Colonic mucosa (tissue), 4 donors: ENCODE data around the gene COMMD4. TPM values are rescaled to one million over a fixed set of nuclear protein-coding genes. Genes with fewer than 3 reads are reported as not detected.
"Not testable (repeated sequence)": the region's sequence is repeated elsewhere in the genome, so short reads cannot be mapped to it uniquely, and the experiment has no call there.

Experiments
- DNase-seq: peaks from one replicate; pipeline ENCODE4 v3.0.0-alpha.2; 2020
- H3K27ac ChIP-seq: fragments of 200-600 bp; one replicate; pipeline ENCODE4 v1.8.0; 2021
- H3K27me3 ChIP-seq: fragments of 200-600 bp; one replicate; pipeline ENCODE4 v1.8.0; 2021
- H3K36me3 ChIP-seq: fragments of 200-600 bp; one replicate; pipeline ENCODE4 v1.8.0; 2021
- H3K4me1 ChIP-seq: fragments of 200-600 bp; one replicate; pipeline ENCODE4 v1.8.0; 2021; ENCODE audit warnings: mild to moderate bottlenecking
- H3K4me3 ChIP-seq: fragments of 200-600 bp; one replicate; pipeline ENCODE4 v1.8.0; 2021
- H3K9ac ChIP-seq, 2 donors: one replicate each; pipeline ENCODE4 v1.7.0; 2013; ENCODE audit warnings: control low read depth in 2 of 2, low read depth in 2 of 2, low read length in 2 of 2
- H3K9me3 ChIP-seq: fragments of 200-600 bp; one replicate; pipeline ENCODE4 v1.8.0; 2021
- CTCF ChIP-seq: fragments of 200-600 bp; IDR thresholded peaks from one replicate; pipeline ENCODE4 v1.8.0; 2022; ENCODE audit warnings: antibody characterized with exemption, mild to moderate bottlenecking
- intact Hi-C: fragments of 100-400 bp; cut with DNase I; formaldehyde crosslinking; loops from one replicate; pipeline ENCODE4 v1.14.1; 2022
- total RNA-seq, 2 donors: library from RNA; stranded (reverse); fragmentation: NEBNext Ultra II Directional in 1 of 2; extraction: Animal tissue kit (Norgen Biotek cat#: 25700) in 1 of 2; gene quantifications; one replicate each; pipeline ENCODE4 v1.2.1, GENCODE V29; 2021
- donor health status: healthy.
- donor health status: DM: no; HTN: no; CAD: no.
- donor health status: DM: no; HTN: no; CAD: no.

The COMMD4 gene
- total RNA-seq, 2 donors from 2014 or later, result 69.8 to 127 TPM

- Histone ChIP-seq H3K9ac (no peak overlapping the region), H3K4me1 (no peaks in the 10 kb centered on the region), H3K4me3 (no peak overlapping the region), H3K27ac (no peak overlapping the region), H3K36me3 (no peaks in the 10 kb centered on the region), H3K9me3 (no peaks in the 10 kb centered on the region), H3K27me3 (no peaks in the 10 kb centered on the region)
- TF ChIP-seq CTCF, result no peak
- intact Hi-C loops, result no loop called here
- DNase-seq, result no peak
Measured at GRCh38 chr15:75314552-75315290, 21.1 kb upstream of the COMMD4 start.

GRCh38 chr15:75319231-75319897 is 16.5 kb upstream of the COMMD4 start:
- DNase-seq, H3K27ac ChIP-seq, H3K4me3 ChIP-seq, H3K9ac ChIP-seq, H3K27me3 ChIP-seq, H3K4me1 ChIP-seq, intact Hi-C loops, H3K36me3 ChIP-seq, H3K9me3 ChIP-seq: not testable (repeated sequence)

- no peak for TF ChIP-seq CTCF
- H3K27me3 ChIP-seq, result no peaks in the 10 kb centered on the region
- no peak overlapping the region for H3K9ac ChIP-seq
- no peaks in the 10 kb centered on the region for H3K4me1 ChIP-seq
- no peak for DNase-seq
- H3K36me3 ChIP-seq, result no peaks in the 10 kb centered on the region
- intact Hi-C loops, result no loop called here
- no peak overlapping the region for H3K27ac ChIP-seq
- no peak overlapping the region for H3K4me3 ChIP-seq
- no peaks in the 10 kb centered on the region for H3K9me3 ChIP-seq
Measured at GRCh38 chr15:75321711-75322110, 14.2 kb upstream of the COMMD4 start.

GRCh38 chr15:75325922-75326321 is 9.9 kb upstream of the COMMD4 start:
- H3K4me3 ChIP-seq, result no peak overlapping the region
- H3K27ac ChIP-seq, result no peak overlapping the region
- H3K27me3 ChIP-seq, result no peaks in the 10 kb centered on the region
- DNase-seq, result no peak
- no peak for TF ChIP-seq CTCF
- H3K4me1 ChIP-seq, result no peaks in the 10 kb centered on the region
- H3K36me3 ChIP-seq, result no peaks in the 10 kb centered on the region
- intact Hi-C loops, result no loop called here
- H3K9ac ChIP-seq, result no peak overlapping the region
- no peaks in the 10 kb centered on the region for H3K9me3 ChIP-seq

GRCh38 chr15:75327005-75327404 is 8.9 kb upstream of the COMMD4 start:
- no peak for DNase-seq
- H3K4me1 ChIP-seq, result no peaks in the 10 kb centered on the region
- no peak overlapping the region for H3K9ac ChIP-seq
- no peak overlapping the region for H3K27ac ChIP-seq
- intact Hi-C loops, result no loop called here
- no peak overlapping the region for H3K4me3 ChIP-seq
- TF ChIP-seq CTCF, result no peak
- H3K9me3 ChIP-seq, result no peaks in the 10 kb centered on the region
- no peaks in the 10 kb centered on the region for H3K27me3 ChIP-seq
- H3K36me3 ChIP-seq, result no peaks in the 10 kb centered on the region

GRCh38 chr15:75327491-75327890 is 8.4 kb upstream of the COMMD4 start:
- no peaks in the 10 kb centered on the region for H3K36me3 ChIP-seq
- H3K4me3 ChIP-seq, result no peak overlapping the region
- no peak overlapping the region for H3K9ac ChIP-seq
- H3K4me1 ChIP-seq, result no peaks in the 10 kb centered on the region
- no peak overlapping the region for H3K27ac ChIP-seq
- no peaks in the 10 kb centered on the region for H3K27me3 ChIP-seq
- intact Hi-C loops, result no loop called here
- H3K9me3 ChIP-seq, result no peaks in the 10 kb centered on the region
- no peak for TF ChIP-seq CTCF
- DNase-seq, result no peak
